Breast epithelium (tissue), 4 donors: ENCODE measurements around the gene CIAO2B. TPM values are rescaled to one million over a fixed set of nuclear protein-coding genes. Genes with fewer than 3 reads are reported as not detected.
A peak's percentile ranks its signal among the peaks of the same experiment; 100 is the strongest.

Experiments used
- DNase-seq, 2 donors: peaks; one replicate each; pipeline ENCODE4 v3.0.0-alpha.2; 2019; ENCODE audit warnings: low spot score in 2 of 2
- H3K27ac ChIP-seq, 2 donors: fragments of 200-600 bp; sonication (generic) in 1 of 2; one replicate each; pipeline ENCODE4 v1.5.1; 2016 to 2019; ENCODE audit warnings: mild to moderate bottlenecking in 1 of 2
- H3K27me3 ChIP-seq, 2 donors: fragments of 200-600 bp; sonication (generic) in 1 of 2; one replicate each; pipeline versions ENCODE4 v1.5.1 to v1.6.0; 2017 to 2019; ENCODE audit warnings: control low read depth in 1 of 2, mild to moderate bottlenecking in 1 of 2
- H3K36me3 ChIP-seq: fragments of 200-600 bp; one replicate; pipeline ENCODE4 v1.5.1; 2019
- H3K4me1 ChIP-seq, 2 donors: fragments of 200-600 bp; sonication (generic); one replicate each; pipeline ENCODE4 v1.5.1; 2016 to 2019; ENCODE audit warnings: control low read depth in 1 of 2
- H3K4me3 ChIP-seq, 3 donors: fragments of 200-600 bp; sonication (generic); 1 replicate in 2 of 3; 2 replicates in 1 of 3; pipeline ENCODE4 v1.5.1; 2016 to 2019; ENCODE audit warnings: mild to moderate bottlenecking in 3 of 3, moderate library complexity in 2 of 3
- H3K9me3 ChIP-seq, 2 donors: fragments of 200-600 bp; sonication (generic) in 1 of 2; one replicate each; pipeline ENCODE4 v1.5.1; 2016 to 2019; ENCODE audit warnings: control low read depth in 1 of 2
- CTCF ChIP-seq, 3 donors: fragments of 450-650 bp; IDR thresholded peaks; one replicate each; pipeline ENCODE4 v1.5.1; 2016 to 2017; ENCODE audit warnings: antibody characterized with exemption in 3 of 3, mild to moderate bottlenecking in 3 of 3, moderate library complexity in 3 of 3
- POLR2A ChIP-seq: fragments of 450-650 bp; IDR thresholded peaks from one replicate; pipeline ENCODE4 v1.6.1; 2016; ENCODE audit warnings: antibody characterized with exemption, mild to moderate bottlenecking, moderate library complexity
- POLR2AphosphoS5 ChIP-seq, 3 donors: sonication (generic); formaldehyde crosslinking; IDR thresholded peaks; one replicate each; pipeline ENCODE4 v1.6.1; 2017; ENCODE audit warnings: antibody characterized with exemption in 3 of 3
- intact Hi-C: fragments of 100-400 bp; cut with DNase I; formaldehyde crosslinking; loops from one replicate; pipeline ENCODE4 v1.15.1; 2023; ENCODE audit warnings: low total_unique reads
- total RNA-seq, 3 donors: library from RNA; depleted of rRNA; stranded (reverse); fragments of >200 nt; gene quantifications; one replicate each; pipeline ENCODE4 v1.1.0, GENCODE V29; 2016

The CIAO2B gene
- total RNA-seq, 3 donors from 2014 or later = 45.7 to 77.3 (median 65.4) TPM

- DNase-seq = peak; percentile 58 to 68
- Histone ChIP-seq H3K9me3 (no peaks in the 10 kb centered on the region), H3K27ac (no peak overlapping the region), H3K4me1 (no peaks in the 10 kb centered on the region), H3K36me3 (no peaks in the 10 kb centered on the region), H3K27me3 (peaks cover 0 to 6% of the 10 kb centered on the region in 2 donors), H3K4me3 (no peak overlapping the region)
- intact Hi-C loops = no loop called here
- TF ChIP-seq POLR2AphosphoS5 (IDR thresholded peaks at IDR 0.05) = no peak
- peak; percentile 59 to 81 (median 78) for TF ChIP-seq CTCF (IDR thresholded peaks at IDR 0.05)
Measured at GRCh38 chr16:66954097-66954659, 20.0 kb upstream of the CIAO2B start.

DNA sequence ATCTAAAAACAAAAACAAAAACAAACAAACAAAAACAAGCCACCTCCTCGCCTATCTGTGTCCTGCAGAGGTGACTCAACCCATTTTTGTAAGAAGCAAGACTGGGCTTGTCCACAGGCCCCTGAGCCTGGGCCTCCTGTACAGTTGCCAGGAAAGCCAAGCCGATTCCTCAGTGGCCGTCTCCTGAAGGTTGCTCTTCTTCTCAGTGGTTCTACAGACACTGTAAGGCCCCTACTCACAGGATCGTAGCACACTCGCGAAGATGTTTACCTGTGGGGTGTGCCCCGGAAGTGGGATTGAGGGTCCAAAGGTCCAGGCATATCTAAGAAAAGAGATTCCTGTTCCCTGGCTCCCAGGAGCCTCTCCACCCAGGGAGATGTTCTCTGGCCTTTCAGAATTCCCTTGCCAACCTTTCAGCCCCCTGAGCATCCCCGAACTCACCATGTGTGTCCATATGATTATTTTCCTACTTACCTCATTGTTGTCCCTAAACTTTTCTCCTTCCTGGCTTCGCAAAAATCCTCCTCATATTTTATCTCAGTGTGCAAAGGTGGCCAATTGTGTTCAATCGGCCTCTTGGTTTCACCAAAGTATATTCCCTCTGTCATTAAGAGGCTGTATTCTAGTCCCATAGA is 19.4 kb upstream of the CIAO2B start:
- intact Hi-C loops = no loop called here

GRCh38 chr16:66952430-66953110 is 18.4 kb upstream of the CIAO2B start:
- intact Hi-C loops = no loop called here

More for the DNA sequence above, 19.4 kb upstream of the CIAO2B start:
- TF ChIP-seq CTCF (IDR thresholded peaks at IDR 0.05) = no peak
- no peak for TF ChIP-seq POLR2A
- no peak for TF ChIP-seq POLR2AphosphoS5 (IDR thresholded peaks at IDR 0.05)
- H3K27ac ChIP-seq = no peak overlapping the region
- H3K36me3 ChIP-seq = no peaks in the 10 kb centered on the region
- H3K4me3 ChIP-seq = no peak overlapping the region
- no peaks in the 10 kb centered on the region for H3K4me1 ChIP-seq
- DNase-seq = no peak
- no peaks in the 10 kb centered on the region for H3K9me3 ChIP-seq
- H3K27me3 ChIP-seq = peaks cover 0 to 8% of the 10 kb centered on the region in 2 donors

GRCh38 chr16:66950971-66951790 is 17.0 kb upstream of the CIAO2B start:
- Histone ChIP-seq H3K4me1 (no peaks in the 10 kb centered on the region), H3K9me3 (no peaks in the 10 kb centered on the region), H3K27ac (no peak overlapping the region), H3K36me3 (no peaks in the 10 kb centered on the region), H3K4me3 (no peak overlapping the region), H3K27me3 (peaks cover 0 to 8% of the 10 kb centered on the region in 2 donors)
- intact Hi-C loops = no loop called here
- TF ChIP-seq CTCF (IDR thresholded peaks at IDR 0.05) (no peak), POLR2AphosphoS5 (IDR thresholded peaks at IDR 0.05) (no peak), POLR2A (no peak)
- no peak for DNase-seq

More at GRCh38 chr16:66952430-66953110, 18.4 kb upstream of the CIAO2B start:
- Histone ChIP-seq H3K4me3 (no peak overlapping the region), H3K36me3 (no peaks in the 10 kb centered on the region), H3K4me1 (no peaks in the 10 kb centered on the region), H3K9me3 (no peaks in the 10 kb centered on the region), H3K27ac (no peak overlapping the region), H3K27me3 (peaks cover 0 to 8% of the 10 kb centered on the region in 2 donors)
- TF ChIP-seq CTCF (IDR thresholded peaks at IDR 0.05) = no peak
- no peak for TF ChIP-seq POLR2AphosphoS5 (IDR thresholded peaks at IDR 0.05)
- TF ChIP-seq POLR2A = no peak
- DNase-seq = no peak
